Liver (tissue), 9 donors: ENCODE results near the gene OGT. TPM values are rescaled to one million over a fixed set of nuclear protein-coding genes. Genes with fewer than 3 reads are reported as not detected.

Source experiments
- DNase-seq: peaks from one replicate; pipeline ENCODE4 v3.0.0-alpha.2; 2017; ENCODE audit warnings: low spot score
- H3K27ac ChIP-seq, 2 donors: one replicate each; pipeline ENCODE4 v1.7.0; 2013; ENCODE audit warnings: inconsistent platforms in 2 of 2, low read length in 2 of 2, control low read depth in 1 of 2, low read depth in 1 of 2, mild to moderate bottlenecking in 1 of 2
- H3K27me3 ChIP-seq, 4 donors: one replicate each; pipeline versions ENCODE4 v1.6.1 to v1.7.0; 2013; ENCODE audit warnings: low read length in 3 of 4, inconsistent platforms in 1 of 4, mild to moderate bottlenecking in 1 of 4, moderate library complexity in 1 of 4; ENCODE audit not compliant: control insufficient read depth in 4 of 4, insufficient read depth in 4 of 4
- H3K36me3 ChIP-seq, 4 donors: one replicate each; pipeline versions ENCODE4 v1.6.1 to v1.7.0; 2013; ENCODE audit warnings: low read length in 3 of 4, mild to moderate bottlenecking in 3 of 4, low read depth in 1 of 4, moderate library complexity in 1 of 4; ENCODE audit not compliant: control insufficient read depth in 4 of 4, insufficient read depth in 3 of 4
- H3K4me1 ChIP-seq, 4 donors: one replicate each; pipeline versions ENCODE4 v1.6.1 to v1.7.0; 2013; ENCODE audit warnings: low read length in 3 of 4, mild to moderate bottlenecking in 3 of 4, moderate library complexity in 1 of 4; ENCODE audit not compliant: control insufficient read depth in 4 of 4, insufficient read depth in 4 of 4
- H3K4me3 ChIP-seq, 3 donors: one replicate each; pipeline versions ENCODE4 v1.6.1 to v1.7.0; 2013; ENCODE audit warnings: low read length in 3 of 3, control low read depth in 1 of 3, low read depth in 1 of 3, mild to moderate bottlenecking in 1 of 3
- H3K9ac ChIP-seq, 2 donors: one replicate each; pipeline ENCODE4 v1.7.0; 2013; ENCODE audit warnings: low read length in 2 of 2, mild to moderate bottlenecking in 2 of 2, moderate library complexity in 2 of 2, control low read depth in 1 of 2, low read depth in 1 of 2
- H3K9me3 ChIP-seq, 4 donors: one replicate each; pipeline versions ENCODE4 v1.6.1 to v1.7.0; 2013; ENCODE audit warnings: low read length in 3 of 4; ENCODE audit not compliant: control insufficient read depth in 4 of 4
- ATF3 ChIP-seq: IDR thresholded peaks from 2 replicates; pipeline ENCODE4 v1.6.1; 2016; ENCODE audit warnings: antibody characterized with exemption
- FOXA1 ChIP-seq: IDR thresholded peaks from 2 replicates; pipeline ENCODE4 v1.6.1; 2016; ENCODE audit warnings: antibody characterized with exemption
- FOXA2 ChIP-seq: IDR thresholded peaks from 2 replicates; pipeline ENCODE4 v1.6.1; 2016; ENCODE audit warnings: antibody characterized with exemption
- GABPA ChIP-seq, 2 donors: IDR thresholded peaks in 1 of 2; conservative IDR thresholded peaks in 1 of 2; 2 replicates each; pipeline ENCODE4 v1.6.1; 2016; ENCODE audit warnings: antibody characterized with exemption in 2 of 2, mild to moderate bottlenecking in 1 of 2, moderate library complexity in 1 of 2
- HNF4A ChIP-seq, 2 donors: conservative IDR thresholded peaks; 2 replicates each; pipeline ENCODE4 v1.6.1; 2016; ENCODE audit warnings: antibody characterized with exemption in 2 of 2, mild to moderate bottlenecking in 2 of 2
- JUND ChIP-seq, 2 donors: IDR thresholded peaks; 2 replicates each; pipeline ENCODE4 v1.6.1; 2016; ENCODE audit warnings: antibody characterized with exemption in 2 of 2
- MAX ChIP-seq: IDR thresholded peaks from 2 replicates; pipeline ENCODE4 v1.6.1; 2016; ENCODE audit warnings: antibody characterized with exemption
- NR2F2 ChIP-seq: IDR thresholded peaks from 2 replicates; pipeline ENCODE4 v1.6.1; 2016; ENCODE audit warnings: antibody characterized with exemption
- RAD21 ChIP-seq, 2 donors: IDR thresholded peaks; 2 replicates each; pipeline ENCODE4 v1.6.1; 2016; ENCODE audit warnings: antibody characterized with exemption in 2 of 2, mild to moderate bottlenecking in 2 of 2
- RXRA ChIP-seq, 2 donors: IDR thresholded peaks; 2 replicates each; pipeline ENCODE4 v1.6.1; 2017 to 2018; ENCODE audit warnings: antibody characterized with exemption in 2 of 2, mild to moderate bottlenecking in 1 of 2
- SP1 ChIP-seq: IDR thresholded peaks from 2 replicates; pipeline ENCODE4 v1.6.1; 2018; ENCODE audit warnings: antibody characterized with exemption, mild to moderate bottlenecking
- TAF1 ChIP-seq: conservative IDR thresholded peaks from 2 replicates; pipeline ENCODE4 v1.6.1; 2016; ENCODE audit warnings: antibody characterized with exemption, mild to moderate bottlenecking
- YY1 ChIP-seq: IDR thresholded peaks from 2 replicates; pipeline ENCODE4 v1.6.1; 2016; ENCODE audit warnings: antibody characterized with exemption, mild to moderate bottlenecking
- ZBTB33 ChIP-seq: IDR thresholded peaks from 2 replicates; pipeline ENCODE4 v1.6.1; 2016; ENCODE audit warnings: antibody characterized with exemption
- WGBS: extraction: QIAGEN DNeasy Blood & Tissue Kit; methylation state at CpG from one replicate; pipeline ENCODE4 v1.1.7; 2013; 5-methylcytosine and 5-hydroxymethylcytosine counted together
- polyA plus RNA-seq, 2 donors: library from polyadenylated mRNA; stranded (reverse) in 1 of 2; unstranded in 1 of 2; fragments of 200-250 nt in 1 of 2; fragments of >200 nt in 1 of 2; fragmentation: Nextera tagmentation in 1 of 2; extraction: Ambion mirVana in 1 of 2; gene quantifications; one replicate each; pipeline versions ENCODE4 v1.2.1 to v1.2.3, GENCODE V29; 2013 to 2015
- total RNA-seq, 2 donors: library from RNA; depleted of rRNA; stranded (reverse); fragments of >200 nt; gene quantifications; one replicate each; pipeline ENCODE4 v1.2.3, GENCODE V29; 2014
- TF ChIP-seq, protein P1 (sequence below): IDR thresholded peaks from 2 replicates; pipeline ENCODE4 v1.6.1; 2016; ENCODE audit warnings: antibody characterized with exemption, mild to moderate bottlenecking
- donor health status: healthy.
- donor health status: healthy.
- donor health status: healthy.
- donor health status: healthy.
- donor health status: healthy.

OGT gene
- total and polyA plus RNA-seq, 4 donors, result 10.8 to 72.7 (median 47.3) TPM

DNA sequence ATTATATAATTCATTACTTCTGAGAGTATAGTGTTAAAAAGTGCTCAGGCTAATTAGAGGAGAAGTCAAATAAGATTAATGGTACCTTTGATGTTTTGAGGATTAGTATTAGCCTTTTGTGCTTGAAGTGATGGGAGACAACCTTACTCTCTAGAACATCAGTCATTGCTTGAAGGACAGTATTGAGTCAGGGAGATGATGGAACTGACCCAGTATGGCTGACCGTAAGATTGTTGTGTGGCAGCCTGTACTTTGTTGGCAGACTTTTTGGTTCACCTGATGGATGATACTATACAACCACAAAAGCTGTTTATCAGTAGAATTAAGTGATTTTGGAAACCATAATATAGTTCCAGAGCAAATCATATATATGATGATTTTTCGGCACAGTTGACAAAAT lies 9.9 kb downstream of the OGT start (continued):
- TF ChIP-seq, protein P1, sequence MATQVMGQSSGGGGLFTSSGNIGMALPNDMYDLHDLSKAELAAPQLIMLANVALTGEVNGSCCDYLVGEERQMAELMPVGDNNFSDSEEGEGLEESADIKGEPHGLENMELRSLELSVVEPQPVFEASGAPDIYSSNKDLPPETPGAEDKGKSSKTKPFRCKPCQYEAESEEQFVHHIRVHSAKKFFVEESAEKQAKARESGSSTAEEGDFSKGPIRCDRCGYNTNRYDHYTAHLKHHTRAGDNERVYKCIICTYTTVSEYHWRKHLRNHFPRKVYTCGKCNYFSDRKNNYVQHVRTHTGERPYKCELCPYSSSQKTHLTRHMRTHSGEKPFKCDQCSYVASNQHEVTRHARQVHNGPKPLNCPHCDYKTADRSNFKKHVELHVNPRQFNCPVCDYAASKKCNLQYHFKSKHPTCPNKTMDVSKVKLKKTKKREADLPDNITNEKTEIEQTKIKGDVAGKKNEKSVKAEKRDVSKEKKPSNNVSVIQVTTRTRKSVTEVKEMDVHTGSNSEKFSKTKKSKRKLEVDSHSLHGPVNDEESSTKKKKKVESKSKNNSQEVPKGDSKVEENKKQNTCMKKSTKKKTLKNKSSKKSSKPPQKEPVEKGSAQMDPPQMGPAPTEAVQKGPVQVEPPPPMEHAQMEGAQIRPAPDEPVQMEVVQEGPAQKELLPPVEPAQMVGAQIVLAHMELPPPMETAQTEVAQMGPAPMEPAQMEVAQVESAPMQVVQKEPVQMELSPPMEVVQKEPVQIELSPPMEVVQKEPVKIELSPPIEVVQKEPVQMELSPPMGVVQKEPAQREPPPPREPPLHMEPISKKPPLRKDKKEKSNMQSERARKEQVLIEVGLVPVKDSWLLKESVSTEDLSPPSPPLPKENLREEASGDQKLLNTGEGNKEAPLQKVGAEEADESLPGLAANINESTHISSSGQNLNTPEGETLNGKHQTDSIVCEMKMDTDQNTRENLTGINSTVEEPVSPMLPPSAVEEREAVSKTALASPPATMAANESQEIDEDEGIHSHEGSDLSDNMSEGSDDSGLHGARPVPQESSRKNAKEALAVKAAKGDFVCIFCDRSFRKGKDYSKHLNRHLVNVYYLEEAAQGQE, result no peak
- no peak for TF ChIP-seq MAX
- no peak for TF ChIP-seq NR2F2
- no peak for TF ChIP-seq RXRA (IDR thresholded peaks at IDR 0.05)
- TF ChIP-seq TAF1, result no peak
- no peak for TF ChIP-seq HNF4A (conservative IDR thresholded peaks at IDR 0.05)
- no peak for TF ChIP-seq GABPA (IDR thresholded peaks at IDR 0.05 in 1 of 2, conservative IDR thresholded peaks at IDR 0.05 in 1 of 2)
- no peak for TF ChIP-seq FOXA2
- TF ChIP-seq YY1, result no peak

DNA sequence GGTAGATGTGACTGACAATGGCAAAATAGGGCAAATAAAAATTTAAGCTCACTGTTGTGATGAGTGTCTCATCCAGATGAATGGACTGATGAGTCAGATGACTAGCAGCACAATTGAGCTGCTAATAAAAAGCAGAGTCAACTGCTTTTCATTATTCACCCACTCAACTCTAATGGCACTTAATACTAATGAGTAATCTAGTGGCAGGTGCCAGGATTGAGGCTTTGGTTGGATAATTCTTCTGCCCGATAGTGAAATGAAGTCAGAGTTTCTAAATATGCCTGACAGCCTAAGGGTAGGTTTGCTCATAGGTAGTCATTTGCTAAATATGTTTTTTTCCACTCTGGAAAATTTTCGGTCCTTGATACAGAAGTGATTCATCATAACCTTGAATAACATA lies 10.4 kb downstream of the OGT start:
- H3K36me3 ChIP-seq, result peaks cover 1 to 21% (median 18%) of the 10 kb centered on the region in 4 donors
- no peaks in the 10 kb centered on the region for H3K27me3 ChIP-seq
- WGBS, result 72% methylated on average over 2 of the region's 2 CpGs
- H3K4me1 ChIP-seq, result peaks cover 2 to 9% (median 6%) of the 10 kb centered on the region in 4 donors
- no peaks in the 10 kb centered on the region for H3K9me3 ChIP-seq
- no peak for DNase-seq
- no peak overlapping the region for H3K4me3 ChIP-seq
- TF ChIP-seq YY1, result no peak
- TF ChIP-seq TAF1, result no peak
- TF ChIP-seq SP1, result no peak
- TF ChIP-seq ZBTB33, result no peak
- TF ChIP-seq, protein P1, result no peak
- no peak for TF ChIP-seq ATF3
- no peak for TF ChIP-seq HNF4A (conservative IDR thresholded peaks at IDR 0.05)
- no peak for TF ChIP-seq RXRA (IDR thresholded peaks at IDR 0.05)
- no peak for TF ChIP-seq FOXA2
- no peak for TF ChIP-seq RAD21 (IDR thresholded peaks at IDR 0.05)
- no peak for TF ChIP-seq FOXA1
- no peak for TF ChIP-seq NR2F2
- TF ChIP-seq GABPA (IDR thresholded peaks at IDR 0.05 in 1 of 2, conservative IDR thresholded peaks at IDR 0.05 in 1 of 2), result no peak
- TF ChIP-seq JUND (IDR thresholded peaks at IDR 0.05), result no peak
- H3K9ac ChIP-seq, result no peak overlapping the region
- peak overlapping the region in 1 of 2 donors; percentile 42 for H3K27ac ChIP-seq
